HCEC 1CT (cell line): ENCODE measurements around the gene C16orf90.
"Not testable (repeated sequence)": the region's sequence is repeated elsewhere in the genome, so short reads cannot be mapped to it uniquely, and the experiment has no call there.

Experiments used
- DNase-seq: peaks from one replicate; pipeline ENCODE4 v3.0.0-alpha.2; 2017

The C16orf90 gene

DNA sequence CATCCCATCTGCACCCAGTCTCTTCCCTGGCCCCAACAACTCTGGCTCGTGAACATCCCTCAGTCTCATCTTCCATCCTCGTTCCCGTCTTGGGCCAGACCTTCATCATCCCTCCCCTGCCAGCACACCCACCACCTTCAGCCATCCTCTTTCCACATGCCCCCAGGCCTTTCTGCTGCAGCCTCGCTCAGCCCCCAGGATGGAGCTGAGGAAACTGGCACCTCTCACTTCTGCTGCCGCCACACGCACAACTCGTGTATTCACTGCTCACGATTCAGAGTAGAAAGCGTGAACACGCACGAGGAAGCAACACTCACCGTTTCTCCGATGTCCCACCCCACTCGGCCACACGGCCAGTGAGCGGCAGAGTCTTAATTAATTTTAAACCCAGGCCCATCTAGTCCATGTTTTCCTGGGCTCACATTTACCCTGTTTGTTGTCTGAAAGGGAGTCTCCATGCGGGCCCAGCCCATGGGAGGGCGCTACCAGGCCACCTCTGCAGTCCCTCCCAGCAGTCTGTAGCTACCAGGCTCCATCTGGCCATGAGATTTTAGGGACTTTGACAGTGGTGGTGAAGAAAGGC, 12.5 kb downstream of the C16orf90 start:
- no peak for DNase-seq

DNA sequence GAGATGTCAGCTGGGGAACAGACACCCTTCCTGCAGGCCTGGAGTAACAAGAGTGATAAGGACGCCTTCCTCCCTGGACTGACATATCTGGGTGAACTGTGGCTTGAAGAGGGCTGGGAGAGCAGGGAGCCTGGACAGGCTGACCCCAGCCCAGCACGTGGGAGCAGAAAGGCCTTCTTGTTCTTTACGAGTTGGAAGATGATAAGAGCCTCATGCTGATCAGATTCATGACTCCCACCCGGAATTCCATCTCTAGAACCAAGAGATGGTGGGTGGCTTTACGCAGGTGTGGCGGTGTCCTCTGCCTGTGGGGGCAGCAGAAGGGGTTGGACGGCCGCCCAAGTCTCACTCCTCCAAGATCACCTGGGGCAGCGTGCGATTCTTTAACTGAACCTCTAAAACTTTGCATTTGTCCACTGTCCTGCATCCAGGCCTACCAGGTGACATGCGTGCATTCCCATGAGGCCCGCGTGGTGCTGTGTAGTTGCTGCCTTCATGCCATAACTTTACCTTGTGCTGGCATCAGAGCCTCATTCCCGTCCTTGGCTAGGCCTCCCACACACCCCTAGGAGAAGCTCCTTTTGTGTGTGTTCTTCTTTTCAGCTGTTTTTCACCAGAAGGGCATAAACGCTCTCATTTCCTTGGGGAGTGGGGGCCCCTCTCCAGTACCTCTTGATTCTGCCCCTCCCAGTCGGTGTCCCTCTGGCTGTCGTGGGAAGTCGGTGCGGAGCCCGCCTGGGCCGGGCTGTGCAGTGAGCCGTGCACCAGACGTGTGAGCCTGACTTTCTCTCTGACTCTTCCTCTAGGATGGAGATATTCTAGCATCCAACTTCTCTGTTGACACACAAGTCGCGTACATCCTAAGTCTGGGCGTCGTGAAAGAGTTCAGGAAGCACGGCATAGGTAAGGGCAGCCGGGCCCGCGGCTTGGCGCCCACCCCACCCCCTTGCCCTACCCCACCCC, 13.3 kb downstream of the C16orf90 start:
- no peak for DNase-seq

DNA sequence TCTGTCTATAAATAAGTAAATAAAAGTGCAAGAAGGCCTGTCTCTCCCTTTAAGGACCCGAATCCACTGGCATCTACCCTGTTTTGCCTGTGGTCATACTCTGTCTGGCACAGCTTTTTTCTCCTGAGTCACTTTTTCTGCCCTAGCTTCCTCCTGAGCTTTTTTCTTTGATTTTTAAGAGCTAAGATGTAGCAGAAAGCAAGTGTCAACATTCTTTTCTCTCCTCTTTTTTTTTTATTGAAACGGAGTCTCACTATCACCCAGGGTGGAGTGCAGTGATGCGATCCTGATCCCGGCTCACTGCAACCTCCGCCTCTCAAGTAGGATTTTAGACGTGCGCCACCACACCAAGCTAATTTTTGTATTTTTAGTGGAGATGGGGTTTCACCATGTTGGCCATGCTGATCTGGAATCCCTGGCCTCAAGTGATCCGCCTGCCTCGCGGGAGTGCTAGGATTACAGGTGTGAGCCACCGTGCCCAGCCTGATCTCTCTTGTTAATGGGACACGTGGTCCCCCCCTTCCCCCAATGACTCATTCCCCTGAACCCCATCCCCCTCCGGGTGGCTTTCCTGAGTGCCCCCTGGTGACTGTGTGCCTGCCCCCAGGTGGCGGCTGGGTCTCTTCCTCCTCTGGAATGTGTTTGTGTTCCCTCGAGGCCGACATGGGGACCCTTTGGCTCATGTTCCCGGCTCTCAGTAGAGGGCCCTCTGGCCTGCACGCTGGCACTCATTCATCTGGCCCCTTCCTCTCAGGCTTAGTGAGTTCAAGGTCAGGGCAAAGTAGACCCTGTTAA, 14.2 kb downstream of the C16orf90 start:
- DNase-seq = no peak

DNA sequence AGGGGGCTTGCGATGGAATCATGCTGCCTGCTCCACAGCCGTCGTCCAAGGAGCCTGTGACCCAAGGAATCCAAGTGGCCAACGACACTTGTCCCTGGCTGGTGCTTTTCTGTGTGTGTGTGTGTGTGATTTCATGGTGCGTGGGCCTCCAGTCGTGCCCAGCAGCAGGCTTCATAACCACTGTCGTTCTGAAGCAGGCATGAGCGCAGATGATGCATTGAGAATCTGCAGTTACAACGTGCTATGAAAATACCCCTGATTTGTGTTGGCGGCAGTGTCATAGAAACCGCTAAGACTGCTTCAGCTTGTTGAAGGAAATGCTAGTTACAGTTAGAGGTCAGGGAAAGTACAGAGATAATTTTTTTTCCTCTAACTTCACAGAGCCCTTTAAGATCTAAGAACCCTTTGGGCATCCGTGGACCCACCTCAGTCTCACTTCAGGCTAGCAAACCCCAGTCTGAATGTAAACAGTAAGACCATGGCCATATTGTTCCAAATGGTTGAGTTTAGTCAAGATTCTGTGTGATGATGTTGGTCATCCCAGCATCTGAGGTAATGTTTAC, 15.6 kb downstream of the C16orf90 start:
- DNase-seq = no peak

DNA sequence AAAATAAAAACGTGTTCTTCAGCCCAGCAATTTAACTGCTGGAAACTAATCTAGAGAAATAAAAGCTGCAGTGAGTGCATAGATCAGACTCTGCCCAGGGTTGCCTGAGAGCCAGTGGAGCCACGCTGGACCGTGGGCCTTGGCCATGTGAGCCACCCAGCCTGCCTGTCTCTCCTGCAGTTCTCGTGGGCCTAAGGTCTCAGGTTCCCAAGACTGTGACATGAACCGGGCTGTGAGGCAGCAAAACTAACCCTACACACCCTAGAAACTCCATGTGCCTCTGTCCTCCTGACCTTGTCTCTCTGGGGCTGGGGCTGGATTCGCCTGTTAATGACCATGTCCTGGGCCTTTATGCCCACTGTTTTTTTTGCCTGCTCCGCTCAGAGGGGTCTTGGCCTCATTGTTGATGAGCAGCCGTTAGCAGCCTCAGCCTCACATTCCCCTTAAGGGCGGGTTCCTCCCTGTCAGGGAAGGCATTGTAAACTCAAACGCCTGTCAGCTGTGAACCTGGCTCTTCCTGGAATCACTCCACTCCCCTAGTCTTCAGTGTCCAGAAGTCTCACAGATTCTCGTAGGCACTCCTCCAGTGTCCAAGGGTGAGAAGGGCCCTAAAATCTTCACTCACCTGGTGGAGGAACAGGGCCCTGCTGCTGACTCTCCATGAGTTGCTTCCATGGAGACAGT, 16.9 kb downstream of the C16orf90 start:
- DNase-seq = no peak

DNA sequence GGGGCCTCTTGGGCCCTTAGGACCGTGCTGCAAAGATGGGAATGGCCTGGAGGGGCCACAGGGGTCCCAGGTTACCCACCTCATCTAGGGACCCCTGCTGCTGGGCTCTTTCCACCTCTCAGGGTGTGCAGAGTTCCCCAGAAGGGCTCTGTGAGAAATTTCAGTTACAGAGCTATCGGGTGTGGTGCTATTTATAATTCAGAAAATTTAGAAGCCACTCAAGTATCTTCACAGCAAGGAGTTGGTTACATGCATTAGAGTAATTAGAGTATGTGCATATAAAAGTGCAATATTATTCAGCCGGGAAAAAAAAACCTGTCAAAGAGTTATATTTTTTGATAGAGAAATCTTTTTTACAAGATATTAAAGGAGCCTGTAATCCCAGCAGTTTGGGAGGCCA, 18.9 kb downstream of the C16orf90 start:
- no peak for DNase-seq

DNA sequence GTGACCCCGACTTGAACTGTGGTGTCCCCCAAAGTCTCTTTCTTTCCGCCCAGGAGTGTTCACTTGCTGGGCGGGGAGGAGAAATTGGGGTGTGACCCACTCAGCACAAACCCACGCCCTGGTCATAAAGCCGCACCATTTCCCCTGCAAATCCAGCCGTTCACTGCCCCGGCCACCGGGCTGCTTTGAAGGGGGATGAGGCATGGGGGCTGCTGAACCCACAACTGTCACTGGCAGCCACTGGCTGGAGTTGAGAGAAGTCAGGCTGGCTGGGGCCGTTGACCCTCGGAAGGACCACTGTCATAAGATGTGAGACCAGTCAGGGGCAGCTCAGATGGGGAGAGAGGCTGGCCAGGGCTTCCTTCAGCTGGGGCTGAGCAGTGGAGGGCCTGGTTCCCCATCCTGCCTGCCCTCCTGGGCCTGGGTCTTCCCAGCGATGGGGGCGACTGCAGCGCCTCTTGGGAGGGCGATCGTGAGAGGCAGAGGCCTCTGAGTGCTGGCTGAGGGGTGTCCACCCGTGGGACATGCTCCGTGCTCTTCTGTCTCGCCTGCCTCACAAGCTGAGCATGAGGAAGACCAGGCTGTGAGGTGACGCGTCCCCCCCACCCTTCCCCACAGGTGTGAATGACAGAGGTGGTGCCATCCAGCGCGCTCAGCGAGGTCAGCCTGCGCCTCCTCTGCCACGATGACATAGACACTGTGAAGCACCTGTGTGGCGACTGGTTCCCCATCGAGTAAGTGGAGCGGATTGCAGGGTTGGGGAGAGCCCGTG, 19.5 kb downstream of the C16orf90 start:
- no peak for DNase-seq

DNA sequence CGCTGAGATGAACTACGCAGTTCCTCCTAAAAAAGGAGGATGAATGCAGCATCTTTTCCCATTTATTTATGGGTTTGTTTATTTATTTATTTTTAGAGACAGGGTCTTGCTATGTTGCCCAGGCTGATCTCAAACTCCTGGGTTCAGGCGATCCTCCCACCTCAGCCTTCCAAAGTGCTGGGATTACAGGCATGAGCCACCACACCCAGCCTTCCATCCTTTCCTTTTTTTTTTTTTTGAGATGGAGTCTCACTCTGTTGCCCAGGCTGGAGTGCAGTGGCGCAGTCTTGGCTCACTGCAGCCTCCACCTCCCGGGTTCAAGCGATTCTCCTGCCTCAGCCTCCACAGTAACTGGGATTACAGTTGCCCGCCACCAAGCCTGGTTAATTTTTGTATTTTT, 20.4 kb downstream of the C16orf90 start:
- not testable (repeated sequence) for DNase-seq

DNA sequence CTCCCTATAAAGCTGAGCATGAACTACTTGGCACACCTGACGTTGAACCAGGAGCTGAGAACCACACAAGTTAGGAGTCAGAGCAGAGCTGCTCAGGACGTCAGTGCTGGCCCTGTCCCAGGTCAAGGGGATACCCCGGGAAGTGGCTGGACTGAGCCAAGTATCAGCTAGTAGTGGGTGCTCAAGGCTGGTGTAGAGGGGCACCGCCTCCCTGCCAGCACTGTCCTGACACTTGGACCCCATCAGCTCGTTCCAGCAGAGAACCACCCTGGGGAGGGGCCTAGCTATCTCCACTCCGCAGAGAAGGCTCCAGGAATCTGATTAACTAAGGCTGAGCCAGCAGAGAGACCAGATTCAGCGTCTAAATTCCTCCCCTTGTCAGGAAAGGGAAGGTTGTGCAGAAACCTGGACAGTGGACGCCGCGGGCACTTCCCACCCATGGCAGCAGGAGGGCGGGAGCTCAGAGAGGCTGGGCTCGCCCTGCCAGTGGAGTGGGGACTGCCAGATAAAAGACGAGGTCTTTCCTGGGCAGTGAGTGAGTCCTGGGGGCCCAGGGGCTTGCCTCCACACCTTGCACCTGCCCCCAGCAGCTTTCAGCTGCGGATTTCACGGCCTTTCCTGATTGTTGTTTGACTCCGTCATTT, 21.0 kb downstream of the C16orf90 start:
- DNase-seq = no peak

DNA sequence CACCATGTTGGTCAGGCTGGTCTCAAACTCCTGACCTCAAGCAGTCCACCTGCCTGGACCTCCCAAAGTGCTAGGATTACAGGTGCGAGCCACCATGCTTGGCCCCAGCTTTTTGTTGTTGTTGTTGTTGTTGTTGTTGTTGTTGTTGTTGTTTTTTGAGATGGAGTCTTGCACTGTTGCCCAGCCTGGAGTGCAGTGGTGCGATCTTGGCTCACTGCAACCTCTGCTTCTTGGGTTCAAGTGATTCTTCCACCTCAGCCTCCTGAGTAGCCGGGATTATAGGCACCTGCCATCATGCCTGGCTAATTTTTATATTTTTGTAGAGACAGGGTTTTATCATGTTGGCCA, 21.7 kb downstream of the C16orf90 start:
- DNase-seq = not testable (repeated sequence)

DNA sequence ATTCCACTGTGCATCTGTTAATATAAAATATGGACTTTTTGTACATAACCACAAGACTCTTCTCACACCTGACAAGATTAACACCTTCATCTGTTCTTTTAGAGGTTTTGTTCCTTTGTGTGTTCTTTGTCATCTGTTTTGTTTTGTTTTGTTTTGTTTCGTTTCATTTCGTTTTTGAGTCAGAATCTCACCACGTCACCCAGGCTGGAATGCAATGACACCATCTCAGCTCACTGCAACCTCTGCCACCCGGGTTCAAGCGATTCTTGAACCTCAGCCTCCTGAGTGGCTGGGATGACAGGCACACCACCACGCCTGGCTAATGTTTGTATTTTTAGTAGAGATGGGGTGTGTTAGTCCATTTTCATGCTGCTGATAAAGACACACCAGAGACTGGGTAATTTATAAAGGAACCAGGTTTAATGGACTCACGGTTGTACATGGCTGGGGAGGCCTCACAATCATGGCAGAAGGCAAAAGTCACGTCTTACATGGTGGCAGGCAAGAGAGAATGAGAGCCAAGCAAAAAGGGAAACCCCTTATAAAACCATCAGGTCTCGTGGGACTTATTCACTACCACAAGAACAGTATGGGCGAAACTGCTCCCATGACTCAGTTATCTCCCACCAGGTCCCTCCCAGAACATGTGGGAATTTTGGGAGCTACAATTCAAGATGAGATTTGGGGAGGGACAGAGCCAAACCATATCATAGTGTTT, 22.3 kb downstream of the C16orf90 start:
- DNase-seq = peak; percentile 14

DNA sequence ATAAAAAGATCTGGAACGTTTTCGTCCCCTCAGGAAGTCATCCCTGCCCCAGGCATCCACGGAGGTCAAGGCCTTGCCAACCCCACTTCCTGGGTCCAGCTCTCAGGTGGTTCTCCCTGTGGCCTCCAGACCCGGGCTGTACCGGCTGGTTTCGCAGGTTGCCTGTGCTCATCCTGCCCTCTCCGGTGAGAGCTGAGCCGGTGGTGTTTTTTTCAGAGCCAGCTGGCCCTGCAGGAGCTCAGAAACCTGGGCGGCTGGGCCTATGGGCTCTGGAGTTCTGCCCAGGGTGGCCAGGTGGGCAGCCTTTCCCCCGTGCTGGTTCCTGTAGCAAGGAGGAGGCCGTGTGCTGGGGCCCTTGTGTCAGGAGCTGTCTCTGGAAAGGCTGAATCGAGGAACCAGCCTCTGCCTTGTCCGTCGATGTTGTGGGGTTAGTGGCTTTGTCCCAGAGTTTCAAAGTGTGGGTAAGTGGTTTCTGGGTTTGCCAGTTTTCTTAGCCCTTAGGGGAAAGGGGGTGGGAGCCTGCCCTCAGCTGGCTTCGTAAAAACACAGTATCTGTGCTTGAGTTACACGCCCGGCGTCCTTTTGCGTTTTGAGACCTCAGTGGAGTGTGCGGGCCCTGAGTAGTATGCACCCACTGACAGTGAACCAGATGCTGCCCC, 23.6 kb downstream of the C16orf90 start:
- no peak for DNase-seq

DNA sequence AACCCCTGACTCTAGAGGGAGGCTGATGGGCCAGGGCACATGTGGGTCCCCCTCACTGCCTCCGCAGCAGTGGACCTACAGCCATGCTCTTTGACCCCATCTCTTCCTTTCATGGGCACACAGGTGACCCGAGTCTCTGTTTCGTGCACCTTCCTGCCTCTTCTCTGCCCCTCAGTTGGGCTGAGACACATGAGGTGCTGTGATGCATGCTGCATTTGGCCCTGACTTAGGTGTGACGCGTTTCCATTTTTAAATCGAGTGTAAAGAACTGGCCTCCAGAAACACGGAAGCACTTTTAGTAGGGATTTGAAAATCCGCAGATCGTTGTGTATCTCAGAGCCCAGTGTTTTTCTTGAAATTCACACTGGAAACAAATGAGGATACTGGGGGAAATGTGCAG, 24.6 kb downstream of the C16orf90 start:
- DNase-seq = no peak

DNA sequence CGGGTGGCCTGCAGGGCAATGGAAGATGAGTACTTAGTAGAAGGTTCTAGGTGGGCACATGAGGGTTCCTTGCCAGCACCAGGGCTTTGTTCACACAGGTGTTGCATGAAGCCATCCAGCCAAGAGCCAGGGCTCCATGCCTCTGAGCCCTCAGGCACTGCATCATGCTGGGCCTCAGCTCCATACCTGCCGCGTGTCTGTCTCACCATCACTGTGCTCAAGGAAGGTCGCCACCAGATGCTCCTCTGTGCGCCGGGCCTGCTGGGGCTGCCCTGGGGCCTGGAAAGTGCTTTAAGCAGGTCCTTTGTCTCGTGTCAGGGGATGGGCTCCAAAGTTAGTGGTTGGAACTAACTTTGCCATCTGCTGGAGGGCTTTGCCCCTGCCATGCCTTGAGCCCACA, 25.6 kb downstream of the C16orf90 start:
- DNase-seq = no peak

DNA sequence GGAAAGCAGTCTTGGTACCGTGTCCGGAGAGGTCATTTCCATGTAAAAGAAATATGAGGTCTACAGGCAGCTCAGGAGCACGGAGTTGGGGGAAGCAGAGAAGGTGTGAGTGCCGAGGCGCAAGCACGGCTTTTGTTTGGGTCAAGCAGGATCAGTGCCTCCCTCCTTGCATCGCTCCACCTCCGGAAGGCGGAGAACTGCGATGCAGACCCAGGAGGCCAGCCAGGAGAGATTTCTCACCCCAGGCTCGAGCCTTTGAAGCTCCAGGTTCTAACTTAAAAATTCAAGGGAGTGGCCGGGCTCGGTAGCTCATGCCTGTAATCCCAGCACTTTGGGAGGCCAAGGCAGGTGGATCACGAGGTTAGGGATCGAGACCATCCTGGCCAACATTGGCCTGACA, 26.8 kb downstream of the C16orf90 start:
- DNase-seq = no peak

DNA sequence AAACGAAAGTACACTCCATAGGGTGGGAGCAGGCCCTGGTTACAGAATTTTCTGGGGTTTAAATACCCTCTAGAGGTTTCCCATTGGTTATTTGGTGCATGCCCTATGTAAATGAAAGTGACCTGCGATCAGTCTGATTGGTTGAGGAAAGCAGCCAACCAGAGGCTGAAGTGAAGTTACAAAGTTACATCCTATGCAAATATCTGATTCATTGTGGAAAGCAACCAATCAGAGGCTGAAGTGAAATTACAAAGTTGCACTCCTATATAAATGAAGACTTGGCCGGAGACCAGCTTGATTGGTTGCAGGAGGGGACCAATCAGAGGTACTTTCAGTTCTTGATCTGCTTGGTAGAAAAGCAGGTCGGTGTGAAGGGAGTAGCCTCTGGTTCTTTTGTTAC, 27.4 kb downstream of the C16orf90 start:
- no peak for DNase-seq

DNA sequence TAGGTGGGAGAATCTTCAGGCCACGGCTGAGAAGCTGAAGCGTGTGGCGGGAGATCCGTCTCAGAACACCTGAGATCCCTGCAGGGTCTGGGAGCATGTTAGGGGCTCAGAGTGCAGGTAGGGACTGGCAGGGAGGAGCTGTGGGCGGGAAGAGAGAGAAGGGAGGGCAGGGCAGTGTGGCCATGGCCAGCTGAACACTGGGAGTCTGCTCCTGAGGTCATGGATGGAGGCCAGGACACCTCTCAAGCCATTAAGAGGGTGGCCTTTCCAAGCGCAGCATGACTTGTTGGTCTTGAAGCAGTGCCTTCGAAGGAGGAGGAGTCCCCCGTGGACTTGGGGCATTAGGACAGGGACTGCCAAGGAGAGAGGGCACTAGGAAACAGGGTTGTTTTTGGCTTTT, 28.1 kb downstream of the C16orf90 start:
- no peak for DNase-seq

DNA sequence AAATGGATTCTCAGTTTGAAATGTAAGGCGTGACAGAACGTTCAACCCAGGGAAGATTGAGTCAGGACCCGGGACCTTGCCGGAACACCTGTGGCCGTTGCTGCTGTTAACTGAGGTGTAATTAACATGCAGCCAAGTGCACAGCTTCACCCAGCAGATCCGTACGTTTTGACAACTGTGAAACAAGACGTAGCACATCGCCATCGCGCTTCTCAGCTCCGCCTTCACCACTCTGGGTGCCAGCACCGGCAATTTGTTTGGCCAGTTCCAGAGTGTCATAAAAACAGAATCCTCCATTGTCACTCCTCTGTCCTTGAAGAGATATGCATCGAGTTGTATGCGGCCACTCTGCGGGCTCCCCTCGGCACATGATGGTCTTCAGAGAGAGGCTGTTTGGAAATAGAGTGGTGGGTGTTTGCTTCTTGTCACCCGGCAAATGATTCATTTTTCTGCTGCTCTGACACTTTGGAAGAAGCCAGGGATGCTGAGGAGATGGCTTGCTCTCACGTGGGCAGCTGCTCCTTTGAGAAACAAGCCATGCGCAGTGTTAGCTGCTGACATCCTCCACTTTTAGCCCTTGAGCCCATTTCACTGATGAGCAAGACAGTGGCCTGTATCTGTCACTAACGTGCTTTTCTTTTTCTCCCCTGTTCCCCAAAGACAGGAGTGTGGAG, 29.2 kb downstream of the C16orf90 start:
- DNase-seq = no peak

DNA sequence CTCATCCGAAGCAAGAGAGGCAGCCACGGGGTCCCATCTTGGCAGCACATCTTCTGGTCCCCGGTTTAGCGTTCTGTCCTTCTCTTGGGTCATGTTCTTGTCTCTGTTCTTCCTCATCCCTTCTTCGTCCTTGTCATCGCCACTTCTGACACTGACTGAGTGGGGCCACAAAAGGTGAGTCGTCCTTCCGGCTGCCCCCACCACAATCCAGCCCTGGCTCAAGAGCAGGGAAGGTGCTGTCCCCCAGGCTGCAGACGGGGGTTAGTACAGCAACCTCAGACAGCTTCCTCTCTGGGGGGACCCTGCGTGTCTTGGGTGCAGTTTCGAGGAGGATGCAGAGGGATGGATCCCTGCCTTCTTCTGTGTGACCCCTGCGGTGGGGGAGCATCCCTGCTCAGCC, 30.0 kb downstream of the C16orf90 start:
- no peak for DNase-seq

DNA sequence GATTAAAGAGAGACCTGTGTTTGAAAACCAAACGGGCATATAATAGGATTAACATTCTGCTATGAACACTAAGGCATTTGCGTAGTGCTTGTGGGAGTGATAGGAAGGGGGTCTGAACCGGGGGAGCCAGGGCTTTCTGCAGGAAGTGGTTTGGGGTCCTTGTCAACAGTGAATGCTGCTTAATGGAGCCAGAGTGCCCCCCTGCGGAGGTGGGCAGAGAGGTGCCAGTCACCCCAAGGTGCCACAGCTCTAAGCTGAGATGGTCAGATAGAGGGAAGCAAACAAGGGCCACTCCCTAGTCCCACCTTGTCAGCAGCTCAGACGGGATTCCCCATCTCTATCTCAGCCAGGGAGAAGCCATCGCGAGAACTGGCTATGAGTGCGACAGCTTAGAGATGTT, 34.1 kb downstream of the C16orf90 start:
- no peak for DNase-seq
